GM12878 (cell line): Measurements from ENCODE around the gene KISS1R. TPM values are rescaled to one million over a fixed set of nuclear protein-coding genes. Genes with fewer than 3 reads are reported as not detected.

Experiments used
- ATAC-seq: fragments of 200-7000 bp; cut with Tn5 transposase; 3 replicates; pipeline ENCODE4 v1.9.1; 2020; ENCODE audit warnings: mild to moderate bottlenecking, moderate library complexity
- BruUV-seq: library from RNA; stranded (reverse); fragments of 400-500 nt; replicated peaks from 2 replicates; lab custom pipeline; 2021; lab: Mats Ljungman, UMichigan
- CTCF ChIA-PET: fragments of 300-600 bp; sonication (Branson Sonifier 250); formaldehyde crosslinking; extraction: SDS; loops from one replicate; lab custom pipeline; 2021; ENCODE audit warnings: inconsistent platforms; lab: Yijun Ruan, JAX
- POLR2A ChIA-PET: fragments of 350-600 bp; formaldehyde crosslinking; extraction: SDS; loops from one replicate; lab custom pipeline; 2021; ENCODE audit warnings: inconsistent platforms; lab: Charles Lee
- RAD21 ChIA-PET: fragments of 300-600 bp; sonication (Branson Sonifier 250); formaldehyde crosslinking; loops from one replicate; lab custom pipeline; 2023; ENCODE audit warnings: antibody characterized with exemption; ENCODE audit not compliant: unreplicated experiment; lab: Charles Lee
- SMC1A ChIA-PET: fragments of 300-600 bp; sonication (Branson Sonifier 250); formaldehyde crosslinking; loops from one replicate; lab custom pipeline; 2023; ENCODE audit not compliant: unreplicated experiment, uncharacterized antibody; lab: Charles Lee
- DNase-seq: peaks from one replicate; pipeline ENCODE4 v3.0.0-alpha.2; 2011; ENCODE audit warnings: low read depth, low spot score
- FAIRE-seq: peaks from 3 replicates; lab custom pipeline; 2011; peaks lifted over from hg19 to GRCh38; lab: Jason Lieb, UNC
- H2AFZ ChIP-seq: 2 replicates; pipeline ENCODE4 v1.6.0; 2011; ENCODE audit warnings: low read depth, low read length, control low read depth; ENCODE audit not compliant: control insufficient read depth
- H3K27ac ChIP-seq: 2 replicates; pipeline ENCODE4 v1.5.1; 2011; ENCODE audit warnings: control low read depth; ENCODE audit not compliant: control insufficient read depth, insufficient read depth
- H3K27me3 ChIP-seq, 2 experiments: replicated peaks in 1 of 2; 2 replicates each; pipeline versions ENCODE4 v1.6.0 to v1.6.1; 2011; ENCODE audit warnings: low read length in 1 of 2; ENCODE audit not compliant: control insufficient read depth in 2 of 2, insufficient read depth in 2 of 2
- H3K36me3 ChIP-seq, 2 experiments: 2 replicates each; pipeline ENCODE4 v1.5.1; 2011; ENCODE audit warnings: low read length in 1 of 2; ENCODE audit not compliant: control insufficient read depth in 2 of 2, insufficient read depth in 2 of 2
- H3K4me1 ChIP-seq: 2 replicates; pipeline ENCODE4 v1.6.1; 2011; ENCODE audit warnings: mild to moderate bottlenecking, low read length, moderate library complexity, mixed read lengths; ENCODE audit not compliant: control insufficient read depth, insufficient read depth
- H3K4me2 ChIP-seq: 2 replicates; pipeline ENCODE4 v1.6.0; 2011; ENCODE audit warnings: control low read depth; ENCODE audit not compliant: control insufficient read depth, insufficient read depth
- H3K4me3 ChIP-seq: fragments of 200-600 bp; sonication (generic); 2 replicates; pipeline ENCODE4 v1.5.1; 2016
- H3K79me2 ChIP-seq: 2 replicates; pipeline ENCODE4 v1.6.0; 2011; ENCODE audit warnings: low read length; ENCODE audit not compliant: control insufficient read depth, insufficient read depth
- H3K9ac ChIP-seq: 2 replicates; pipeline ENCODE4 v1.8.0; 2011; ENCODE audit warnings: low read length, control low read depth, mixed read lengths; ENCODE audit not compliant: control insufficient read depth, insufficient read depth
- H3K9me3 ChIP-seq: replicated peaks from 3 replicates; pipeline ENCODE4 v1.5.1; 2011; ENCODE audit warnings: mild to moderate bottlenecking, low read length; ENCODE audit not compliant: control insufficient read depth, insufficient read depth
- H4K20me1 ChIP-seq: 2 replicates; pipeline ENCODE4 v1.6.0; 2011; ENCODE audit not compliant: control insufficient read depth, insufficient read depth
- E4F1 ChIP-seq: fragments of 450-650 bp; IDR thresholded peaks from 2 replicates; pipeline ENCODE4 v1.6.1; 2018; ENCODE audit warnings: borderline replicate concordance, mild to moderate bottlenecking; ENCODE audit not compliant: partially characterized antibody
- EED ChIP-seq: sonication (generic); IDR thresholded peaks from 2 replicates; pipeline ENCODE4 v1.6.1; 2016; ENCODE audit warnings: antibody characterized with exemption, low read depth
- IKZF1 ChIP-seq: fragments of 450-650 bp; conservative IDR thresholded peaks from 2 replicates; pipeline ENCODE4 v1.6.1; 2017; ENCODE audit warnings: antibody characterized with exemption, mild to moderate bottlenecking
- LARP7 ChIP-seq: fragments of 450-650 bp; IDR thresholded peaks from 2 replicates; pipeline ENCODE4 v1.6.1; 2017; ENCODE audit warnings: mild to moderate bottlenecking
- MYC ChIP-seq: IDR thresholded peaks from 2 replicates; pipeline ENCODE4 v1.6.1; 2011; ENCODE audit warnings: mild to moderate bottlenecking, low read length, moderate library complexity, inconsistent platforms; ENCODE audit not compliant: insufficient read depth, insufficient replicate concordance, insufficient read length, severe bottlenecking
- NFYB ChIP-seq: IDR thresholded peaks from 2 replicates; pipeline ENCODE4 v1.6.1; 2011; ENCODE audit warnings: low read depth, mild to moderate bottlenecking, low read length, improper control_type of control experiment, moderate library complexity; ENCODE audit not compliant: insufficient read depth
- REST ChIP-seq: IDR thresholded peaks from 2 replicates; pipeline ENCODE4 v1.6.1; 2012; ENCODE audit warnings: mild to moderate bottlenecking, low read depth, low read length
- ZBTB33 ChIP-seq: fragments of 450-650 bp; IDR thresholded peaks from 2 replicates; pipeline ENCODE4 v1.6.1; 2017; ENCODE audit warnings: mild to moderate bottlenecking
- ZZZ3 ChIP-seq: IDR thresholded peaks from 2 replicates; pipeline ENCODE4 v1.6.1; 2011; ENCODE audit warnings: low read depth; ENCODE audit not compliant: control insufficient read depth, insufficient read length
- WGBS: methylation state at CpG from one replicate; pipeline ENCODE4 v1.1.6; 2016; ENCODE audit warnings: low lambda C conversion rate; ENCODE audit not compliant: insufficient replicate concordance, insufficient coverage; ENCODE audit errors: missing lambda C conversion rate; 5-methylcytosine and 5-hydroxymethylcytosine counted together
- in situ Hi-C: fragments of 300-500 bp; cut with MboI; formaldehyde crosslinking; loops from 9 replicates; pipeline ENCODE4 v1.14.3; 2018; ENCODE audit warnings: mixed read lengths
- intact Hi-C: fragments of 100-400 bp; cut with micrococcal nuclease; formaldehyde crosslinking; loops from one replicate; pipeline ENCODE4 v1.14.2; 2022; ENCODE audit not compliant: unreplicated experiment
- polyA plus RNA-seq, 11 experiments: library from polyadenylated mRNA; depleted of rRNA in 4 of 11; unstranded in 6 of 11; stranded (reverse) in 5 of 11; fragments of >200 nt; fragmentation: Nextera tagmentation in 4 of 11; fragmentation: Illumina TruSeq in 1 of 11; extraction: Ambion mirVana in 4 of 11; extraction: Trizol in 1 of 11; gene quantifications; 1 replicate in 1 of 11; 2 replicates in 10 of 11; pipeline versions ENCODE4 v1.2.1 to v1.2.3, GENCODE V29; 2011 to 2016; ENCODE audit warnings: inconsistent platforms in 2 of 11, missing spikeins in 2 of 11, low read depth in 1 of 11
- total RNA-seq, 4 experiments: library from RNA; depleted of rRNA in 3 of 4; stranded (reverse); fragments of >200 nt in 3 of 4; fragmentation: Illumina TruSeq in 1 of 4; extraction: Trizol in 1 of 4; gene quantifications; 2 replicates each; pipeline versions ENCODE4 v1.2.1 to v1.2.3, GENCODE V29; 2013 to 2021
- TF ChIP-seq, protein P1 (sequence below): fragments of 450-650 bp; IDR thresholded peaks from 2 replicates; pipeline ENCODE4 v1.6.1; 2017; ENCODE audit warnings: antibody characterized with exemption, mild to moderate bottlenecking, moderate library complexity

KISS1R gene
- total and polyA plus RNA-seq, 10 of the 15 experiments (the other 5 are each of a cell fraction or from before 2014, with no cell fraction given) = 0.13 to 2.7 (median 1.4) TPM; not detected in 3

GRCh38 chr19:934865-935479 is 17.8 kb downstream of the KISS1R start (continued):
- TF ChIP-seq E4F1 (no peak), ZBTB33 (peak; percentile 10; the same call in 1 of the 2 replicates), IKZF1 (0 out of 2 replicates have a peak, but pooled peaks have one; percentile 13), LARP7 (no peak), MYC (no peak)

DNA sequence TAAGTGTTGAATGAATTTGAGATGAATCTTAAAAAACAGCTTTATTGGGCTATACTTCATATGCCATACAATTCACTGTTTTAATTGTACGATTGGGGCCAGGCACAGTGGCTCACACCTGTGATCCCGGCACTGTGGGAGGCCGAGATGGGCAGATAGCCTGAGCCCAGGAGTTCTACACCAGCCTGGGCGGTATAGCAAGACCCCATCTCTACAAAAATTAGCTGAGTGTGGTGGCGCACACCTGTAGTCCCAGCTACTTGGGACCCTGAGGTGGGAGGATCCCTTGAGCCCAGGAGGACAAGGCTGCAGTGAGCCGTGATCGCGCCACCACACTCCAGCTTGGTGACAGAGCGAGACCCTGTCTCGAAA is 19.0 kb downstream of the KISS1R start:
- Histone ChIP-seq H3K4me1 (peaks cover 21% of the 10 kb centered on the region), H3K9me3 (peaks cover 4% of the 10 kb centered on the region), H3K36me3 (peaks cover 19 to 23% of the 10 kb centered on the region in 2 experiments), H3K4me3 (no peak overlapping the region), H3K4me2 (no peak overlapping the region), H3K79me2 (peaks cover 75% of the 10 kb centered on the region), H4K20me1 (no peaks in the 10 kb centered on the region; the same call in 1 of the 2 replicates), H3K9ac (no peak overlapping the region), H3K27ac (no peak overlapping the region), H2AFZ (no peak overlapping the region), H3K27me3 (no peaks in the 10 kb centered on the region)
- ATAC-seq = no peak
- POLR2A ChIA-PET = interaction anchor here (0.5 to 1.2 kb wide), 4 partner anchors 9 to 128 kb away, joined by 3 to 6 read pairs (median 4); partner anchors contain the start of genes MED16 and RNU6-9
- DNase-seq = no peak
- intact Hi-C loops (no loop called here), in situ Hi-C loops (no loop called here)
- RAD21 ChIA-PET = no interaction called here
- no peak for FAIRE-seq
- CTCF ChIA-PET = no interaction called here
- BruUV-seq = no TSS peak
- SMC1A ChIA-PET = no interaction called here
- WGBS = 100% methylated on average over 10 of the region's 10 CpGs
- no peak for TF ChIP-seq REST
- no peak for TF ChIP-seq ZZZ3
- TF ChIP-seq EED = no peak
- TF ChIP-seq NFYB = no peak
- TF ChIP-seq, protein P1, sequence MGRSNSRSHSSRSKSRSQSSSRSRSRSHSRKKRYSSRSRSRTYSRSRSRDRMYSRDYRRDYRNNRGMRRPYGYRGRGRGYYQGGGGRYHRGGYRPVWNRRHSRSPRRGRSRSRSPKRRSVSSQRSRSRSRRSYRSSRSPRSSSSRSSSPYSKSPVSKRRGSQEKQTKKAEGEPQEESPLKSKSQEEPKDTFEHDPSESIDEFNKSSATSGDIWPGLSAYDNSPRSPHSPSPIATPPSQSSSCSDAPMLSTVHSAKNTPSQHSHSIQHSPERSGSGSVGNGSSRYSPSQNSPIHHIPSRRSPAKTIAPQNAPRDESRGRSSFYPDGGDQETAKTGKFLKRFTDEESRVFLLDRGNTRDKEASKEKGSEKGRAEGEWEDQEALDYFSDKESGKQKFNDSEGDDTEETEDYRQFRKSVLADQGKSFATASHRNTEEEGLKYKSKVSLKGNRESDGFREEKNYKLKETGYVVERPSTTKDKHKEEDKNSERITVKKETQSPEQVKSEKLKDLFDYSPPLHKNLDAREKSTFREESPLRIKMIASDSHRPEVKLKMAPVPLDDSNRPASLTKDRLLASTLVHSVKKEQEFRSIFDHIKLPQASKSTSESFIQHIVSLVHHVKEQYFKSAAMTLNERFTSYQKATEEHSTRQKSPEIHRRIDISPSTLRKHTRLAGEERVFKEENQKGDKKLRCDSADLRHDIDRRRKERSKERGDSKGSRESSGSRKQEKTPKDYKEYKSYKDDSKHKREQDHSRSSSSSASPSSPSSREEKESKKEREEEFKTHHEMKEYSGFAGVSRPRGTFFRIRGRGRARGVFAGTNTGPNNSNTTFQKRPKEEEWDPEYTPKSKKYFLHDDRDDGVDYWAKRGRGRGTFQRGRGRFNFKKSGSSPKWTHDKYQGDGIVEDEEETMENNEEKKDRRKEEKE = no peak
